ENCODE measurements around the gene PDE11A.

PDE11A gene

GRCh38 chr2:177748360-177748759 lies 324.2 kb downstream of the PDE11A start:
- no peak overlapping the region for H3K4me2 ChIP-seq (ENCODE audit: insufficient read depth, low read length)
- TF ChIP-seq EZH2 (IDR thresholded peaks at IDR 0.05; ENCODE audit: borderline replicate concordance, low read depth, low read length, severe bottlenecking) = no peak
- TF ChIP-seq, protein P1, sequence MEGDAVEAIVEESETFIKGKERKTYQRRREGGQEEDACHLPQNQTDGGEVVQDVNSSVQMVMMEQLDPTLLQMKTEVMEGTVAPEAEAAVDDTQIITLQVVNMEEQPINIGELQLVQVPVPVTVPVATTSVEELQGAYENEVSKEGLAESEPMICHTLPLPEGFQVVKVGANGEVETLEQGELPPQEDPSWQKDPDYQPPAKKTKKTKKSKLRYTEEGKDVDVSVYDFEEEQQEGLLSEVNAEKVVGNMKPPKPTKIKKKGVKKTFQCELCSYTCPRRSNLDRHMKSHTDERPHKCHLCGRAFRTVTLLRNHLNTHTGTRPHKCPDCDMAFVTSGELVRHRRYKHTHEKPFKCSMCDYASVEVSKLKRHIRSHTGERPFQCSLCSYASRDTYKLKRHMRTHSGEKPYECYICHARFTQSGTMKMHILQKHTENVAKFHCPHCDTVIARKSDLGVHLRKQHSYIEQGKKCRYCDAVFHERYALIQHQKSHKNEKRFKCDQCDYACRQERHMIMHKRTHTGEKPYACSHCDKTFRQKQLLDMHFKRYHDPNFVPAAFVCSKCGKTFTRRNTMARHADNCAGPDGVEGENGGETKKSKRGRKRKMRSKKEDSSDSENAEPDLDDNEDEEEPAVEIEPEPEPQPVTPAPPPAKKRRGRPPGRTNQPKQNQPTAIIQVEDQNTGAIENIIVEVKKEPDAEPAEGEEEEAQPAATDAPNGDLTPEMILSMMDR (IDR thresholded peaks at IDR 0.05; ENCODE audit: borderline replicate concordance, extremely low read depth, low read length, poor library complexity, severe bottlenecking) = no peak
- no peaks in the 10 kb centered on the region for H3K4me1 ChIP-seq (ENCODE audit: insufficient read depth, low read length)
- ATAC-seq (ENCODE audit: insufficient read depth, low read depth) (no peak), DNase-seq (no peak)
- H3K4me3 ChIP-seq (ENCODE audit: low read depth in 1 of 2, low read length in 2 of 2) = no peak overlapping the region
- H2AFZ ChIP-seq (ENCODE audit: low read depth, low read length) = no peak overlapping the region
- no peaks in the 10 kb centered on the region for H4K20me1 ChIP-seq (ENCODE audit: insufficient read depth, low read length)
- no peaks in the 10 kb centered on the region for H3K9me3 ChIP-seq (ENCODE audit: insufficient read depth, low read length, severe bottlenecking)
- H3K27ac ChIP-seq (ENCODE audit: low read length) = no peak overlapping the region
- H3K79me2 ChIP-seq (ENCODE audit: insufficient read depth, low read length) = no peaks in the 10 kb centered on the region
- peaks cover 7% of the 10 kb centered on the region for H3K27me3 ChIP-seq (ENCODE audit: insufficient read depth, low read length, poor library complexity)
- H3K9ac ChIP-seq (ENCODE audit: low read depth, low read length) = no peak overlapping the region
- no peaks in the 10 kb centered on the region for H3K36me3 ChIP-seq (ENCODE audit: insufficient read depth, low read length)

- no peaks in the 10 kb centered on the region for H3K9me3 ChIP-seq (ENCODE audit: insufficient read depth, low read length, severe bottlenecking)
- H3K4me1 ChIP-seq (ENCODE audit: insufficient read depth, low read length) = no peaks in the 10 kb centered on the region
- H3K79me2 ChIP-seq (ENCODE audit: insufficient read depth, low read length) = no peaks in the 10 kb centered on the region
- no peaks in the 10 kb centered on the region for H3K36me3 ChIP-seq (ENCODE audit: insufficient read depth, low read length)
- ATAC-seq (ENCODE audit: insufficient read depth, low read depth) = no peak
- H3K27me3 ChIP-seq (ENCODE audit: insufficient read depth, low read length, poor library complexity) = peaks cover 7% of the 10 kb centered on the region
- no peak overlapping the region for H3K27ac ChIP-seq (ENCODE audit: low read length)
- no peak overlapping the region for H3K4me3 ChIP-seq (ENCODE audit: low read depth in 1 of 2, low read length in 2 of 2)
- H3K9ac ChIP-seq (ENCODE audit: low read depth, low read length) = no peak overlapping the region
- no peak overlapping the region for H3K4me2 ChIP-seq (ENCODE audit: insufficient read depth, low read length)
- no peak overlapping the region for H2AFZ ChIP-seq (ENCODE audit: low read depth, low read length)
- DNase-seq = no peak
- TF ChIP-seq EZH2 (IDR thresholded peaks at IDR 0.05; ENCODE audit: borderline replicate concordance, low read depth, low read length, severe bottlenecking) = no peak
- TF ChIP-seq, protein P1 (IDR thresholded peaks at IDR 0.05; ENCODE audit: borderline replicate concordance, extremely low read depth, low read length, poor library complexity, severe bottlenecking) = no peak
- H4K20me1 ChIP-seq (ENCODE audit: insufficient read depth, low read length) = no peaks in the 10 kb centered on the region
These were observed 325.2 kb downstream of the PDE11A start for GRCh38 chr2:177747384-177747783.

DNA sequence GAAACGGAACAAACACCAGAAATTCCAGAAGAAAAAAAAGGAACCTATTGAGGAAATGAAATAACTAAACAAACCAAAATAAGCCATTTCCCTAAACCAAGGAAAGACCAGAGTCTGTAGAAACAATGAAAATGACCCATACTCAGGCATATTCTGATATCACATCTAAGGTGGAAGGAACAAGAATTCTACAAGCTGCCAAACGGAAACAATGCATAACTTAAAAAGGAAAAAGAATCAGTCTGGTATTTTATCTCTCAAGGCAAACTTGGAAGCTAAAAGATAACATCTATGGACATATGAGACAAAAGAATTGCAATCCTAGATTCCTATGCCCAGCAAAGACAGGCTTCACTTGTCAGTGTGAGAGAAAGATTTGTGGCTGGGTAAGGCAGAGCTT lies 326.2 kb downstream of the PDE11A start:
- no peak overlapping the region for H2AFZ ChIP-seq (ENCODE audit: low read depth, low read length)
- no peak overlapping the region for H3K4me3 ChIP-seq (ENCODE audit: low read depth in 1 of 2, low read length in 2 of 2)
- H3K36me3 ChIP-seq (ENCODE audit: insufficient read depth, low read length) = no peaks in the 10 kb centered on the region
- ATAC-seq (ENCODE audit: insufficient read depth, low read depth) (no peak), DNase-seq (no peak)
- no peaks in the 10 kb centered on the region for H3K79me2 ChIP-seq (ENCODE audit: insufficient read depth, low read length)
- H3K27ac ChIP-seq (ENCODE audit: low read length) = no peak overlapping the region
- TF ChIP-seq, protein P1 (IDR thresholded peaks at IDR 0.05; ENCODE audit: borderline replicate concordance, extremely low read depth, low read length, poor library complexity, severe bottlenecking) = no peak
- no peak for TF ChIP-seq EZH2 (IDR thresholded peaks at IDR 0.05; ENCODE audit: borderline replicate concordance, low read depth, low read length, severe bottlenecking)
- no peaks in the 10 kb centered on the region for H3K4me1 ChIP-seq (ENCODE audit: insufficient read depth, low read length)
- H3K27me3 ChIP-seq (ENCODE audit: insufficient read depth, low read length, poor library complexity) = peaks cover 2% of the 10 kb centered on the region
- no peaks in the 10 kb centered on the region for H3K9me3 ChIP-seq (ENCODE audit: insufficient read depth, low read length, severe bottlenecking)
- H3K9ac ChIP-seq (ENCODE audit: low read depth, low read length) = no peak overlapping the region
- H3K4me2 ChIP-seq (ENCODE audit: insufficient read depth, low read length) = no peak overlapping the region
- no peaks in the 10 kb centered on the region for H4K20me1 ChIP-seq (ENCODE audit: insufficient read depth, low read length)

DNA sequence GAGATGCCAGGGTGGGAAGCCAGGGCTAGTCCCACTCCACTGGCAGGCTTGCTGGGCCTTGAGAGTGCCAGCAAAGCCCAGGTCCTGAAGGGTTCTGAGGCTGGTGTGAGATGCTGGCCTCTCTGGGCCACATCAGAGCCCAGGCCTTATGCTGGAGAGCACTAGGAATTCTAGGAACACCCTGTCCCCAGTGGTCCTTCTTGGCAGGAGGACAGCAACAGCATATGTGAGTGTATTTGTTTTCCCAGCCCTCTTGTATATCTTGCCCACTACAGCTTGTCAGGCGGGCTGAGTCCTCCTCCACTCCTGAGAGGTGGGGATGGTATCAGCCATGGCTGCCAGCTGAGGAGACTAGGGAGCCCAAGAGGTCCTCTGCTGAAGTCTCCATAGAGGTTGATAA lies 327.0 kb downstream of the PDE11A start:
- H3K9me3 ChIP-seq (ENCODE audit: insufficient read depth, low read length, severe bottlenecking) = no peaks in the 10 kb centered on the region
- H3K27me3 ChIP-seq (ENCODE audit: insufficient read depth, low read length, poor library complexity) = peaks cover 2% of the 10 kb centered on the region
- TF ChIP-seq EZH2 (IDR thresholded peaks at IDR 0.05; ENCODE audit: borderline replicate concordance, low read depth, low read length, severe bottlenecking) = no peak
- TF ChIP-seq, protein P1 (IDR thresholded peaks at IDR 0.05; ENCODE audit: borderline replicate concordance, extremely low read depth, low read length, poor library complexity, severe bottlenecking) = no peak
- no peaks in the 10 kb centered on the region for H3K4me1 ChIP-seq (ENCODE audit: insufficient read depth, low read length)
- no peak overlapping the region for H3K4me3 ChIP-seq (ENCODE audit: low read depth in 1 of 2, low read length in 2 of 2)
- H4K20me1 ChIP-seq (ENCODE audit: insufficient read depth, low read length) = no peaks in the 10 kb centered on the region
- no peak overlapping the region for H2AFZ ChIP-seq (ENCODE audit: low read depth, low read length)
- ATAC-seq (ENCODE audit: insufficient read depth, low read depth) (no peak), DNase-seq (no peak)
- no peaks in the 10 kb centered on the region for H3K79me2 ChIP-seq (ENCODE audit: insufficient read depth, low read length)
- H3K9ac ChIP-seq (ENCODE audit: low read depth, low read length) = no peak overlapping the region
- H3K4me2 ChIP-seq (ENCODE audit: insufficient read depth, low read length) = no peak overlapping the region
- H3K27ac ChIP-seq (ENCODE audit: low read length) = no peak overlapping the region
- H3K36me3 ChIP-seq (ENCODE audit: insufficient read depth, low read length) = no peaks in the 10 kb centered on the region

Data from DND-41 (cell line).